BLaER1 treated with 17β-estradiol and CSF1 and Interleukin-3, amounts not matched to agents 10 nM and 100 nM (cell line): ENCODE data around the gene NRCAM.

Experiments
- H3K27ac ChIP-seq, 11 experiments: shearing (Covaris generic); formaldehyde crosslinking; 2 replicates each; pipeline ENCODE4 v1.8.1; 2022
- H3K27me3 ChIP-seq, 11 experiments: shearing (Covaris generic); formaldehyde crosslinking; 2 replicates each; pipeline ENCODE4 v1.8.1; 2022
- H3K36me3 ChIP-seq, 11 experiments: shearing (Covaris generic); formaldehyde crosslinking; 2 replicates each; pipeline ENCODE4 v1.8.1; 2022
- H3K4me1 ChIP-seq, 10 experiments: shearing (Covaris generic); formaldehyde crosslinking; 2 replicates each; pipeline ENCODE4 v1.8.1; 2022
- H3K4me2 ChIP-seq, 11 experiments: shearing (Covaris generic); formaldehyde crosslinking; 2 replicates each; pipeline ENCODE4 v1.8.1; 2022
- H3K4me3 ChIP-seq, 10 experiments: shearing (Covaris generic); formaldehyde crosslinking; 2 replicates each; pipeline ENCODE4 v1.8.1; 2022
- H3K9ac ChIP-seq, 11 experiments: shearing (Covaris generic); formaldehyde crosslinking; 2 replicates each; pipeline ENCODE4 v1.8.1; 2022
- H3K9me3 ChIP-seq, 11 experiments: shearing (Covaris generic); formaldehyde crosslinking; replicated peaks in 1 of 11; 2 replicates each; pipeline ENCODE4 v1.8.1; 2022
- H4K20me1 ChIP-seq, 11 experiments: shearing (Covaris generic); formaldehyde crosslinking; 2 replicates each; pipeline ENCODE4 v1.8.1; 2022
- Cebpa-rat ChIP-seq, 11 experiments: shearing (Covaris generic); IDR thresholded peaks; 2 replicates each; pipeline ENCODE4 v1.8.1; 2022

Gene NRCAM

GRCh38 chr7:108165723-108166122 is 290.5 kb downstream of the NRCAM start:
- no peaks in the 10 kb centered on the region for H3K9me3 ChIP-seq
- peaks cover 0 to 5% (median 4%) of the 10 kb centered on the region in 10 experiments; a peak in 2 of 20 replicates for H3K4me1 ChIP-seq
- no peaks in the 10 kb centered on the region for H3K36me3 ChIP-seq
- no peaks in the 10 kb centered on the region for H3K27me3 ChIP-seq
- no peak overlapping the region for H3K27ac ChIP-seq
- no peak for TF ChIP-seq Cebpa-rat (IDR thresholded peaks at IDR 0.05)
- no peak overlapping the region for H3K9ac ChIP-seq
- H3K4me3 ChIP-seq = no peak overlapping the region
- no peaks in the 10 kb centered on the region for H4K20me1 ChIP-seq
- H3K4me2 ChIP-seq = no peak overlapping the region

GRCh38 chr7:108164946-108165345 is 291.3 kb downstream of the NRCAM start:
- Histone ChIP-seq H3K9ac (no peak overlapping the region), H3K4me2 (peak overlapping the region in 4 of 11 experiments; percentile 8 to 34 (median 32); a peak in 3 of 22 replicates), H3K27me3 (no peaks in the 10 kb centered on the region), H3K36me3 (no peaks in the 10 kb centered on the region), H3K27ac (no peak overlapping the region), H3K9me3 (no peaks in the 10 kb centered on the region), H3K4me3 (no peak overlapping the region), H3K4me1 (peaks cover 0 to 5% (median 4%) of the 10 kb centered on the region in 10 experiments; a peak in 2 of 20 replicates), H4K20me1 (no peaks in the 10 kb centered on the region)
- TF ChIP-seq Cebpa-rat (IDR thresholded peaks at IDR 0.05) = no peak

- no peaks in the 10 kb centered on the region for H3K36me3 ChIP-seq
Measured at GRCh38 chr7:108164342-108164741, 291.9 kb downstream of the NRCAM start.

GRCh38 chr7:108158776-108159175 is 297.5 kb downstream of the NRCAM start:
- no peak overlapping the region for H3K4me3 ChIP-seq
- no peak for TF ChIP-seq Cebpa-rat (IDR thresholded peaks at IDR 0.05)
- no peak overlapping the region for H3K27ac ChIP-seq
- H3K4me1 ChIP-seq = peaks cover 0 to 19% (median 2%) of the 10 kb centered on the region in 10 experiments; a peak in 9 of 20 replicates
- H4K20me1 ChIP-seq = no peaks in the 10 kb centered on the region
- H3K4me2 ChIP-seq = no peak overlapping the region
- H3K9me3 ChIP-seq = no peaks in the 10 kb centered on the region
- H3K36me3 ChIP-seq = no peaks in the 10 kb centered on the region
- H3K9ac ChIP-seq = no peak overlapping the region
- no peaks in the 10 kb centered on the region for H3K27me3 ChIP-seq

More at GRCh38 chr7:108164342-108164741, 291.9 kb downstream of the NRCAM start:
- H3K4me1 ChIP-seq = peaks cover 0 to 5% (median 4%) of the 10 kb centered on the region in 10 experiments; a peak in 2 of 20 replicates
- TF ChIP-seq Cebpa-rat (IDR thresholded peaks at IDR 0.05) = no peak
- H3K27me3 ChIP-seq = no peaks in the 10 kb centered on the region
- no peak overlapping the region for H3K27ac ChIP-seq
- H3K9ac ChIP-seq = no peak overlapping the region
- no peak overlapping the region for H3K4me3 ChIP-seq
- H3K9me3 ChIP-seq = no peaks in the 10 kb centered on the region
- H3K4me2 ChIP-seq = no peak overlapping the region
- no peaks in the 10 kb centered on the region for H4K20me1 ChIP-seq

GRCh38 chr7:108157606-108158335 is 298.5 kb downstream of the NRCAM start:
- no peak overlapping the region for H3K9ac ChIP-seq
- peaks cover 0 to 19% (median 2%) of the 10 kb centered on the region in 10 experiments; a peak in 9 of 20 replicates for H3K4me1 ChIP-seq
- no peak for TF ChIP-seq Cebpa-rat (IDR thresholded peaks at IDR 0.05)
- no peak overlapping the region for H3K27ac ChIP-seq
- H4K20me1 ChIP-seq = no peaks in the 10 kb centered on the region
- H3K27me3 ChIP-seq = no peaks in the 10 kb centered on the region
- peak overlapping the region in 4 of 11 experiments; percentile 14 to 52 (median 37); a peak in 7 of 22 replicates for H3K4me2 ChIP-seq
- no peaks in the 10 kb centered on the region for H3K36me3 ChIP-seq
- no peak overlapping the region for H3K4me3 ChIP-seq
- H3K9me3 ChIP-seq = no peaks in the 10 kb centered on the region

GRCh38 chr7:108156897-108157605 is 299.2 kb downstream of the NRCAM start:
- TF ChIP-seq Cebpa-rat (IDR thresholded peaks at IDR 0.05) = no peak
- Histone ChIP-seq H3K4me3 (no peak overlapping the region), H3K9ac (no peak overlapping the region), H3K4me1 (peaks cover 0 to 19% (median 2%) of the 10 kb centered on the region in 10 experiments; a peak in 9 of 20 replicates), H3K9me3 (no peaks in the 10 kb centered on the region), H3K4me2 (peak overlapping the region in 4 of 11 experiments; percentile 14 to 52 (median 37); a peak in 6 of 22 replicates), H3K27me3 (no peaks in the 10 kb centered on the region), H3K36me3 (no peaks in the 10 kb centered on the region), H3K27ac (no peak overlapping the region), H4K20me1 (no peaks in the 10 kb centered on the region)

GRCh38 chr7:108152198-108152597 is 304.0 kb downstream of the NRCAM start:
- Histone ChIP-seq H3K36me3 (no peaks in the 10 kb centered on the region), H4K20me1 (no peaks in the 10 kb centered on the region), H3K9ac (no peak overlapping the region), H3K27ac (no peak overlapping the region), H3K4me3 (no peak overlapping the region), H3K27me3 (no peaks in the 10 kb centered on the region), H3K9me3 (no peaks in the 10 kb centered on the region), H3K4me2 (no peak overlapping the region), H3K4me1 (peaks cover 0 to 12% (median 2%) of the 10 kb centered on the region in 10 experiments; a peak in 9 of 20 replicates)
- no peak for TF ChIP-seq Cebpa-rat (IDR thresholded peaks at IDR 0.05)

GRCh38 chr7:108149908-108150307 is 306.3 kb downstream of the NRCAM start:
- Histone ChIP-seq H3K4me2 (no peak overlapping the region), H4K20me1 (no peaks in the 10 kb centered on the region), H3K9ac (no peak overlapping the region), H3K27me3 (no peaks in the 10 kb centered on the region), H3K4me1 (peaks cover 0 to 7% (median 0%) of the 10 kb centered on the region in 10 experiments; a peak in 6 of 20 replicates), H3K27ac (no peak overlapping the region), H3K4me3 (no peak overlapping the region), H3K36me3 (no peaks in the 10 kb centered on the region), H3K9me3 (no peaks in the 10 kb centered on the region)
- no peak for TF ChIP-seq Cebpa-rat (IDR thresholded peaks at IDR 0.05)

- H3K9ac ChIP-seq = no peak overlapping the region
- H3K36me3 ChIP-seq = no peaks in the 10 kb centered on the region
- H3K27ac ChIP-seq = no peak overlapping the region
- H3K4me2 ChIP-seq = no peak overlapping the region
- TF ChIP-seq Cebpa-rat (IDR thresholded peaks at IDR 0.05) = no peak
- no peaks in the 10 kb centered on the region for H4K20me1 ChIP-seq
- no peak overlapping the region for H3K4me3 ChIP-seq
- H3K9me3 ChIP-seq = no peaks in the 10 kb centered on the region
- H3K27me3 ChIP-seq = no peaks in the 10 kb centered on the region
- peaks cover 0 to 7% (median 0%) of the 10 kb centered on the region in 10 experiments; a peak in 6 of 20 replicates for H3K4me1 ChIP-seq
Measured at GRCh38 chr7:108149119-108149518, 307.1 kb downstream of the NRCAM start.
